HL-60 (cell line): ENCODE measurements around the gene FBXW4.

Experiments
- DNase-seq, 2 experiments: peaks; one replicate each; pipeline ENCODE4 v3.0.0-alpha.2; 2010 to 2020; ENCODE audit warnings: low read depth in 1 of 2, low spot score in 1 of 2
- H3K27ac ChIP-seq: fragments of 250-450 bp; sonication (Bioruptor Pico); replicated peaks from 2 replicates; pipeline ENCODE4 v1.5.1; 2020; ENCODE audit warnings: mild to moderate bottlenecking, moderate library complexity
- H3K27me3 ChIP-seq: fragments of 250-450 bp; sonication (Bioruptor Pico); 2 replicates; pipeline ENCODE4 v1.5.1; 2021; ENCODE audit warnings: mild to moderate bottlenecking, moderate library complexity; ENCODE audit not compliant: insufficient read depth, poor library complexity, severe bottlenecking
- H3K4me3 ChIP-seq: replicated peaks from 2 replicates; pipeline ENCODE4 v1.5.1; 2011; ENCODE audit warnings: mild to moderate bottlenecking, control low read depth, low read length; ENCODE audit not compliant: insufficient read depth
- CTCF ChIP-seq: IDR thresholded peaks from one replicate; pipeline ENCODE4 v1.5.1; 2011; ENCODE audit warnings: low read length, control low read depth, inconsistent platforms; ENCODE audit not compliant: insufficient read depth
- GABPA ChIP-seq: IDR thresholded peaks from 2 replicates; pipeline ENCODE4 v1.6.1; 2012; ENCODE audit warnings: low read depth
- POLR2AphosphoS5 ChIP-seq: IDR thresholded peaks from 2 replicates; pipeline ENCODE4 v1.6.1; 2012; ENCODE audit warnings: low read depth
- REST ChIP-seq: IDR thresholded peaks from 2 replicates; pipeline ENCODE4 v1.6.1; 2012; ENCODE audit warnings: low read depth; ENCODE audit not compliant: insufficient replicate concordance
- SPI1 ChIP-seq: IDR thresholded peaks from 2 replicates; pipeline ENCODE4 v1.6.1; 2012; ENCODE audit warnings: low read depth, mild to moderate bottlenecking, borderline replicate concordance

The FBXW4 gene

GRCh38 chr10:101683276-101683675 is 11.7 kb downstream of the FBXW4 start:
- TF ChIP-seq GABPA (no peak), REST (no peak), SPI1 (no peak), POLR2AphosphoS5 (no peak), CTCF (no peak)
- no peak for DNase-seq
- H3K27ac ChIP-seq = no peak overlapping the region
- no peak overlapping the region for H3K4me3 ChIP-seq
- H3K27me3 ChIP-seq = no peaks in the 10 kb centered on the region

GRCh38 chr10:101682172-101682825 is 12.7 kb downstream of the FBXW4 start:
- Histone ChIP-seq H3K27me3 (no peaks in the 10 kb centered on the region), H3K27ac (no peak overlapping the region), H3K4me3 (no peak overlapping the region)
- TF ChIP-seq REST (no peak), SPI1 (no peak), CTCF (no peak), GABPA (no peak), POLR2AphosphoS5 (no peak)
- DNase-seq = no peak

GRCh38 chr10:101676565-101676964 is 18.4 kb downstream of the FBXW4 start:
- Histone ChIP-seq H3K27me3 (no peaks in the 10 kb centered on the region), H3K27ac (no peak overlapping the region), H3K4me3 (no peak overlapping the region)
- TF ChIP-seq SPI1 (no peak), REST (no peak), CTCF (no peak), POLR2AphosphoS5 (no peak), GABPA (no peak)
- no peak for DNase-seq
